Calu3 (cell line): Measurements from ENCODE around the gene DCD. TPM values are rescaled to one million over a fixed set of nuclear protein-coding genes. Genes with fewer than 3 reads are reported as not detected.

Experiments
- BruUV-seq: library from RNA; stranded (reverse); fragments of 400-500 nt; replicated peaks from 2 replicates; lab custom pipeline; 2021; lab: Mats Ljungman, UMichigan
- CTCF ChIA-PET: fragments of 300-600 bp; sonication (Branson Sonifier 250); formaldehyde crosslinking; loops from one replicate; lab custom pipeline; 2022; ENCODE audit warnings: antibody characterized with exemption; lab: Charles Lee
- DNase-seq: peaks from one replicate; pipeline ENCODE4 v3.0.0; 2022
- H3K27ac Mint-ChIP-seq: one replicate; pipeline ENCODE4 v1.8.0; 2022; ENCODE audit warnings: mixed read lengths; ENCODE audit not compliant: unreplicated experiment
- H3K27me3 Mint-ChIP-seq: one replicate; pipeline ENCODE4 v1.8.0; 2022; ENCODE audit warnings: mixed read lengths; ENCODE audit not compliant: unreplicated experiment
- H3K36me3 Mint-ChIP-seq: one replicate; pipeline ENCODE4 v1.8.0; 2022; ENCODE audit warnings: mild to moderate bottlenecking, moderate library complexity, mixed read lengths; ENCODE audit not compliant: insufficient read depth, unreplicated experiment
- H3K4me1 Mint-ChIP-seq: one replicate; pipeline ENCODE4 v1.8.0; 2022; ENCODE audit warnings: mild to moderate bottlenecking, low read depth, mixed read lengths; ENCODE audit not compliant: unreplicated experiment
- H3K4me3 Mint-ChIP-seq: one replicate; pipeline ENCODE4 v1.8.0; 2022; ENCODE audit warnings: mild to moderate bottlenecking, low read depth, moderate library complexity, mixed read lengths; ENCODE audit not compliant: unreplicated experiment
- H3K9me3 Mint-ChIP-seq: one replicate; pipeline ENCODE4 v1.8.0; 2022; ENCODE audit warnings: low read depth, mixed read lengths; ENCODE audit not compliant: unreplicated experiment
- intact Hi-C: fragments of 100-400 bp; cut with micrococcal nuclease; formaldehyde crosslinking; loops from one replicate; pipeline ENCODE4 v1.10.0; 2022; ENCODE audit not compliant: unreplicated experiment
- total RNA-seq: library from RNA; stranded (reverse); gene quantifications from 2 replicates; pipeline ENCODE4 v1.2.3, GENCODE V29; 2022
- TF ChIP-seq, protein P1 (sequence below): fragments of 200-600 bp; IDR thresholded peaks from one replicate; pipeline ENCODE4 v1.8.0; 2022; ENCODE audit warnings: antibody characterized with exemption; ENCODE audit not compliant: unreplicated experiment

The DCD gene
- total RNA-seq, 1 experiment from 2014 or later: not detected

- Mint-ChIP-seq H3K4me3 (no peak overlapping the region), H3K36me3 (no peaks in the 10 kb centered on the region), H3K27me3 (peaks cover 55% of the 10 kb centered on the region), H3K27ac (no peak overlapping the region), H3K4me1 (peaks cover 8% of the 10 kb centered on the region), H3K9me3 (no peaks in the 10 kb centered on the region)
- TF ChIP-seq, protein P1, sequence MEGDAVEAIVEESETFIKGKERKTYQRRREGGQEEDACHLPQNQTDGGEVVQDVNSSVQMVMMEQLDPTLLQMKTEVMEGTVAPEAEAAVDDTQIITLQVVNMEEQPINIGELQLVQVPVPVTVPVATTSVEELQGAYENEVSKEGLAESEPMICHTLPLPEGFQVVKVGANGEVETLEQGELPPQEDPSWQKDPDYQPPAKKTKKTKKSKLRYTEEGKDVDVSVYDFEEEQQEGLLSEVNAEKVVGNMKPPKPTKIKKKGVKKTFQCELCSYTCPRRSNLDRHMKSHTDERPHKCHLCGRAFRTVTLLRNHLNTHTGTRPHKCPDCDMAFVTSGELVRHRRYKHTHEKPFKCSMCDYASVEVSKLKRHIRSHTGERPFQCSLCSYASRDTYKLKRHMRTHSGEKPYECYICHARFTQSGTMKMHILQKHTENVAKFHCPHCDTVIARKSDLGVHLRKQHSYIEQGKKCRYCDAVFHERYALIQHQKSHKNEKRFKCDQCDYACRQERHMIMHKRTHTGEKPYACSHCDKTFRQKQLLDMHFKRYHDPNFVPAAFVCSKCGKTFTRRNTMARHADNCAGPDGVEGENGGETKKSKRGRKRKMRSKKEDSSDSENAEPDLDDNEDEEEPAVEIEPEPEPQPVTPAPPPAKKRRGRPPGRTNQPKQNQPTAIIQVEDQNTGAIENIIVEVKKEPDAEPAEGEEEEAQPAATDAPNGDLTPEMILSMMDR: no peak
- intact Hi-C loops: loop anchor here (2.0 kb wide), 1 partner anchor 25 kb away; no protein-coding TSS in a partner anchor
- DNase-seq: no peak
- CTCF ChIA-PET: no interaction called here
- no TSS peak for BruUV-seq
Measured at GRCh38 chr12:54603872-54604271, 44.3 kb downstream of the DCD start.

GRCh38 chr12:54603173-54603814 lies 44.9 kb downstream of the DCD start:
- Mint-ChIP-seq H3K36me3 (no peaks in the 10 kb centered on the region), H3K4me1 (peaks cover 8% of the 10 kb centered on the region), H3K27me3 (peaks cover 55% of the 10 kb centered on the region), H3K4me3 (no peak overlapping the region), H3K9me3 (no peaks in the 10 kb centered on the region), H3K27ac (no peak overlapping the region)
- BruUV-seq: no TSS peak
- CTCF ChIA-PET: interaction anchor here (0.5 kb wide), 1 partner anchor 1425 kb away, joined by 4 read pairs; no protein-coding TSS in a partner anchor
- intact Hi-C loops: loop anchor here (2.0 kb wide), 1 partner anchor 24 kb away; no protein-coding TSS in a partner anchor
- DNase-seq: peak; percentile 76
- TF ChIP-seq, protein P1: peak; percentile 59

- TF ChIP-seq, protein P1: no peak
- Mint-ChIP-seq H3K27me3 (peaks cover 55% of the 10 kb centered on the region), H3K9me3 (no peaks in the 10 kb centered on the region), H3K27ac (no peak overlapping the region), H3K4me3 (no peak overlapping the region), H3K4me1 (peaks cover 8% of the 10 kb centered on the region), H3K36me3 (no peaks in the 10 kb centered on the region)
- intact Hi-C loops: loop anchor here (2.0 kb wide), 1 partner anchor 24 kb away; no protein-coding TSS in a partner anchor
- no TSS peak for BruUV-seq
- DNase-seq: no peak
- CTCF ChIA-PET: no interaction called here
Measured at GRCh38 chr12:54602661-54603060, 45.5 kb downstream of the DCD start.

DNA sequence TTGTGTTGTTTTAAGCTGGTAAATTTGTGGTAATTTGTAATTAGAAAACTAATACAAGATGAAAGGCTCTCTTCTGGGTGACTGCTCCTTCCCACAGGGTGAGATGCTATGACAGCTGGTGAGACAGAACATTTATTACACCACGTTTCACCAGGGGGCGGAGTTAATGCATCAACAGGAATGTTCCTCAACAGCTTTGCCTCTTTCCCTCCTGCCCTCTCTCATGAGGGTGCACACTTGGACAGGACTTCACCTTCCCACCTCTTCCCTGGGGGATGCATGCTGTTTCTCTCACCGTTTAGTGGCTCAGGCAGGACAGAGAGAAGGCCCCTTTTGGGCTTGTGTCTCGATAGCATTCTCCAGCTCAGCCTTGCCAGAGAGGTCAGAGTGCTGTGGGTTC lies 46.3 kb downstream of the DCD start:
- CTCF ChIA-PET: interaction anchor here (1.2 kb wide), 1 partner anchor 9 kb away, joined by 6 read pairs; no protein-coding TSS in a partner anchor
- TF ChIP-seq, protein P1: no peak
- Mint-ChIP-seq H3K36me3 (no peaks in the 10 kb centered on the region), H3K9me3 (no peaks in the 10 kb centered on the region), H3K27me3 (peaks cover 55% of the 10 kb centered on the region), H3K4me1 (peaks cover 8% of the 10 kb centered on the region), H3K27ac (no peak overlapping the region), H3K4me3 (no peak overlapping the region)
- intact Hi-C loops: loop anchor here (2.0 kb wide), 1 partner anchor 23 kb away; no protein-coding TSS in a partner anchor
- BruUV-seq: no TSS peak
- DNase-seq: no peak
